Aorta (tissue), 5 donors: Measurements from ENCODE around the gene CLDN20. TPM values are rescaled to one million over a fixed set of nuclear protein-coding genes. Genes with fewer than 3 reads are reported as not detected.
"Not testable (repeated sequence)": the region's sequence is repeated elsewhere in the genome, so short reads cannot be mapped to it uniquely, and the experiment has no call there.

Experiments
- ATAC-seq: fragments of 200-7000 bp; cut with Tn5 transposase; one replicate; pipeline ENCODE4 v1.9.1; 2022; ENCODE audit warnings: moderate library complexity; ENCODE audit not compliant: low FRiP score
- DNase-seq, 2 donors: peaks; one replicate each; pipeline ENCODE4 v3.0.0-alpha.2; 2020
- H3K27ac ChIP-seq, 2 donors: one replicate each; pipeline ENCODE4 v1.5.1; 2013; ENCODE audit warnings: low read length in 2 of 2, mild to moderate bottlenecking in 2 of 2, moderate library complexity in 2 of 2, control low read depth in 1 of 2, inconsistent platforms in 1 of 2, low read depth in 1 of 2
- H3K27me3 ChIP-seq, 2 donors: one replicate each; pipeline ENCODE4 v1.6.1; 2013; ENCODE audit warnings: control low read depth in 1 of 2, low read length in 1 of 2, mild to moderate bottlenecking in 1 of 2, moderate library complexity in 1 of 2; ENCODE audit not compliant: insufficient read depth in 2 of 2, control insufficient read depth in 1 of 2
- H3K36me3 ChIP-seq, 2 donors: one replicate each; pipeline ENCODE4 v1.6.1; 2013; ENCODE audit warnings: control low read depth in 1 of 2, low read length in 1 of 2, mild to moderate bottlenecking in 1 of 2; ENCODE audit not compliant: insufficient read depth in 2 of 2, control insufficient read depth in 1 of 2
- H3K4me1 ChIP-seq, 2 donors: one replicate each; pipeline ENCODE4 v1.6.1; 2013; ENCODE audit warnings: low read length in 2 of 2, control low read depth in 1 of 2, mild to moderate bottlenecking in 1 of 2, moderate library complexity in 1 of 2; ENCODE audit not compliant: insufficient read depth in 2 of 2, control insufficient read depth in 1 of 2
- H3K4me3 ChIP-seq, 2 donors: one replicate each; pipeline ENCODE4 v1.5.1; 2013; ENCODE audit warnings: low read length in 2 of 2, control low read depth in 1 of 2, mild to moderate bottlenecking in 1 of 2
- H3K9me3 ChIP-seq: one replicate; pipeline ENCODE4 v1.6.1; 2013; ENCODE audit warnings: mild to moderate bottlenecking, low read length; ENCODE audit not compliant: control insufficient read depth
- WGBS, 2 donors: extraction: QIAGEN DNeasy Blood & Tissue Kit; methylation state at CpG; one replicate each; pipeline ENCODE4 v1.1.7; 2013; 5-methylcytosine and 5-hydroxymethylcytosine counted together
- intact Hi-C, 2 donors: fragments of 100-400 bp; cut with DNase I; formaldehyde crosslinking; loops; one replicate each; pipeline versions ENCODE4 v1.14.2 to v1.15.0; 2022
- long read RNA-seq, 2 donors: library from polyadenylated mRNA; unstranded; transcript quantifications; one replicate each; pipeline ENCODE4 v2.0.0, GENCODE V29; 2020 to 2021
- polyA plus RNA-seq, 2 donors: library from polyadenylated mRNA; stranded (reverse); fragments of 200-250 nt; gene quantifications; one replicate each; pipeline ENCODE4 v1.2.3, GENCODE V29; 2013
- total RNA-seq, 2 donors: library from RNA; stranded (reverse); fragmentation: NEBNext Ultra II Directional; extraction: Animal tissue kit (Norgen Biotek cat#: 25700); gene quantifications; one replicate each; pipeline ENCODE4 v1.2.1, GENCODE V29; 2021
- donor health status: healthy with polysubstance abuse.
- donor health status: Bipolar disorder and iron deficiency.
- donor health status: DM: no; HTN: no; CAD: no.
- donor health status: DM: no; HTN: no; CAD: no.
- donor health status: DM: yes; HTN: yes; CAD: no.

CLDN20 gene
- total RNA-seq (not detected), polyA plus RNA-seq (not detected)
- long read RNA-seq, donor 1, result 0 reads
- long read RNA-seq, donor 2, partial matches to known transcripts, result 10 of 12 reads
- long read RNA-seq, donor 2, other reads (novel, unspliced or antisense), result 1 of 12 reads

GRCh38 chr6:155263373-155264063, at the start of gene CLDN20:
CLDN20 (plus strand) TSS chr6:155264013; CDS start chr6:155275720, 11,707 bp downstream.
- ATAC-seq (no peak), DNase-seq (no peak)
- WGBS, 2 donors, result 91 to 93% methylated on average over 10 of the region's 10 CpGs
- Histone ChIP-seq H3K4me1 (no peaks in the 10 kb centered on the region), H3K9me3 (no peaks in the 10 kb centered on the region), H3K36me3 (peaks cover 0 to 9% of the 10 kb centered on the region in 2 donors), H3K27ac (no peak within 1 kb of the TSS), H3K27me3 (no peaks in the 10 kb centered on the region), H3K4me3 (no peak within 1 kb of the TSS)
- intact Hi-C loops, result no loop called here

GRCh38 chr6:155215906-155216305, 47.9 kb upstream of the CLDN20 start:
- ATAC-seq, result no peak
- no peaks in the 10 kb centered on the region for H3K36me3 ChIP-seq
- 91 to 94% methylated on average over 4 of the region's 4 CpGs for WGBS, 2 donors
- H3K27me3 ChIP-seq, result no peaks in the 10 kb centered on the region
- no peak for DNase-seq
- intact Hi-C loops, result no loop called here
- H3K27ac ChIP-seq, result no peak overlapping the region
- H3K9me3 ChIP-seq, result no peaks in the 10 kb centered on the region
- H3K4me1 ChIP-seq, result peaks cover 4 to 6% of the 10 kb centered on the region in 2 donors
- H3K4me3 ChIP-seq, result no peak overlapping the region

GRCh38 chr6:155216312-155217046, 47.3 kb upstream of the CLDN20 start:
- no peak overlapping the region for H3K4me3 ChIP-seq
- H3K9me3 ChIP-seq, result no peaks in the 10 kb centered on the region
- H3K27ac ChIP-seq, result no peak overlapping the region
- peaks cover 4 to 6% of the 10 kb centered on the region in 2 donors for H3K4me1 ChIP-seq
- intact Hi-C loops, result no loop called here
- H3K36me3 ChIP-seq, result no peaks in the 10 kb centered on the region
- H3K27me3 ChIP-seq, result no peaks in the 10 kb centered on the region
- WGBS, 2 donors, result 91% methylated on average over 11 of the region's 11 CpGs
- DNase-seq (no peak), ATAC-seq (no peak)

- H3K9me3 ChIP-seq, H3K36me3 ChIP-seq, intact Hi-C loops, DNase-seq, H3K27ac ChIP-seq, ATAC-seq, H3K4me1 ChIP-seq, H3K27me3 ChIP-seq, H3K4me3 ChIP-seq: not testable (repeated sequence)
- 91 to 94% methylated on average over 13 to 20 of the region's 20 CpGs for WGBS, 2 donors
Observed at GRCh38 chr6:155218711-155219110, 45.1 kb upstream of the CLDN20 start.

GRCh38 chr6:155219299-155219698, 44.5 kb upstream of the CLDN20 start:
- ATAC-seq (peak; percentile 20), DNase-seq (peak in 1 of 2 donors; percentile 57)
- intact Hi-C loops, result no loop called here
- H3K4me1 ChIP-seq, result peaks cover 4 to 6% of the 10 kb centered on the region in 2 donors
- peak overlapping the region; percentile 6 to 87 for H3K27ac ChIP-seq
- H3K27me3 ChIP-seq, result no peaks in the 10 kb centered on the region
- no peak overlapping the region for H3K4me3 ChIP-seq
- 11 to 21% methylated on average over 7 of the region's 7 CpGs for WGBS, 2 donors
- no peaks in the 10 kb centered on the region for H3K36me3 ChIP-seq
- no peaks in the 10 kb centered on the region for H3K9me3 ChIP-seq

- H3K27me3 ChIP-seq, result no peaks in the 10 kb centered on the region
- H3K4me3 ChIP-seq, result no peak overlapping the region
- 0 to 12% methylated on average over 5 of the region's 5 CpGs for WGBS, 2 donors
- no peaks in the 10 kb centered on the region for H3K9me3 ChIP-seq
- DNase-seq, result peak in 1 of 2 donors; percentile 76
- no peaks in the 10 kb centered on the region for H3K36me3 ChIP-seq
- peak; percentile 57 for ATAC-seq
- intact Hi-C loops, result no loop called here
- peaks cover 4 to 6% of the 10 kb centered on the region in 2 donors for H3K4me1 ChIP-seq
- H3K27ac ChIP-seq, result peak overlapping the region; percentile 6 to 87
Observed at GRCh38 chr6:155219858-155220301, 43.9 kb upstream of the CLDN20 start.

- intact Hi-C loops, result no loop called here
- H3K27ac ChIP-seq, result no peak overlapping the region
- no peaks in the 10 kb centered on the region for H3K9me3 ChIP-seq
- no peak overlapping the region for H3K4me3 ChIP-seq
- DNase-seq, result no peak
- 95 to 97% methylated on average over 4 of the region's 4 CpGs for WGBS, 2 donors
- no peaks in the 10 kb centered on the region for H3K36me3 ChIP-seq
- ATAC-seq, result no peak
- peaks cover 4 to 6% of the 10 kb centered on the region in 2 donors for H3K4me1 ChIP-seq
- H3K27me3 ChIP-seq, result no peaks in the 10 kb centered on the region
Observed at GRCh38 chr6:155221086-155221485, 42.7 kb upstream of the CLDN20 start.

GRCh38 chr6:155222506-155222905, 41.3 kb upstream of the CLDN20 start:
- intact Hi-C loops, result no loop called here
- 97 to 99% methylated on average over 4 of the region's 4 CpGs for WGBS, 2 donors
- Histone ChIP-seq H3K4me3 (no peak overlapping the region), H3K36me3 (no peaks in the 10 kb centered on the region), H3K27me3 (no peaks in the 10 kb centered on the region), H3K27ac (no peak overlapping the region), H3K9me3 (no peaks in the 10 kb centered on the region), H3K4me1 (peaks cover 4 to 6% of the 10 kb centered on the region in 2 donors)
- DNase-seq (no peak), ATAC-seq (no peak)
